HCT116 (cell line): ENCODE results near the gene PRKN. TPM values are rescaled to one million over a fixed set of nuclear protein-coding genes. Genes with fewer than 3 reads are reported as not detected.

Experiments
- ATAC-seq: fragments of 200-7000 bp; cut with Tn5 transposase; 2 replicates; pipeline ENCODE4 v1.9.1; 2020; ENCODE audit warnings: mild to moderate bottlenecking, moderate library complexity
- BruUV-seq: library from RNA; stranded (reverse); fragments of 400-500 nt; replicated peaks from 2 replicates; lab custom pipeline; 2021; lab: Mats Ljungman, UMichigan
- CTCF ChIA-PET: fragments of 300-600 bp; sonication (Branson Sonifier 250); formaldehyde crosslinking; loops from one replicate; lab custom pipeline; 2021; ENCODE audit warnings: antibody characterized with exemption; lab: Charles Lee
- POLR2A ChIA-PET: fragments of 300-600, 350-600 bp; sonication (Branson Sonifier 250); formaldehyde crosslinking; loops from one replicate; lab custom pipeline; 2021; ENCODE audit warnings: antibody characterized with exemption; lab: Charles Lee
- RAD21 ChIA-PET, 2 experiments: fragments of 300-600 bp; sonication (Branson Sonifier 250); formaldehyde crosslinking; loops; one replicate each; lab custom pipeline; 2023; ENCODE audit warnings: low total read pairs in 2 of 2; ENCODE audit not compliant: uncharacterized antibody in 2 of 2, unreplicated experiment in 2 of 2, low non-redundant PET in 1 of 2; lab: Charles Lee
- DNase-seq: peaks from one replicate; pipeline ENCODE4 v3.0.0-alpha.2; 2010; ENCODE audit warnings: low read depth, low spot score
- H2AFZ ChIP-seq: fragments of 200-600 bp; shearing (Covaris generic), sonication (generic); 2 replicates; pipeline ENCODE4 v1.6.1; 2017; ENCODE audit warnings: low read depth, mixed run types, mixed read lengths, antibody characterized with exemption, low read length; ENCODE audit not compliant: poor library complexity, severe bottlenecking
- H3K27ac ChIP-seq: 2 replicates; pipeline ENCODE4 v1.5.1; 2012; ENCODE audit warnings: low read depth, low read length
- H3K27me3 ChIP-seq: fragments of 200-600 bp; sonication (generic); 2 replicates; pipeline ENCODE4 v1.6.1; 2016; ENCODE audit warnings: mixed run types, low read length, mixed read lengths; ENCODE audit not compliant: insufficient read depth
- H3K36me3 ChIP-seq, 2 experiments: fragments of 200-500 bp in 1 of 2; fragments of 200-600 bp in 1 of 2; sonication (Bioruptor generic) in 1 of 2; sonication (generic) in 1 of 2; 2 replicates each; pipeline versions ENCODE4 v1.5.1 to v1.6.1; 2014 to 2016; ENCODE audit warnings: low read length in 2 of 2, inconsistent platforms in 1 of 2, mixed read lengths in 1 of 2, mixed run types in 1 of 2; ENCODE audit not compliant: insufficient read depth in 2 of 2, control insufficient read depth in 1 of 2
- H3K4me1 ChIP-seq, 2 experiments: fragments of 200-600 bp in 1 of 2; sonication (generic) in 1 of 2; 2 replicates each; pipeline versions ENCODE4 v1.5.1 to v1.6.1; 2012 to 2017; ENCODE audit warnings: low read length in 2 of 2, inconsistent platforms in 1 of 2, mild to moderate bottlenecking in 1 of 2, mixed read lengths in 1 of 2, mixed run types in 1 of 2, moderate library complexity in 1 of 2; ENCODE audit not compliant: insufficient read depth in 2 of 2, control insufficient read depth in 1 of 2
- H3K4me2 ChIP-seq: fragments of 200-600 bp; sonication (generic); 2 replicates; pipeline ENCODE4 v1.6.1; 2017; ENCODE audit warnings: mixed run types, low read length, mixed read lengths
- H3K4me3 ChIP-seq, 2 experiments: fragments of 200-600 bp in 1 of 2; sonication (generic) in 1 of 2; replicated peaks in 1 of 2; 2 replicates each; pipeline ENCODE4 v1.5.1; 2011 to 2016; ENCODE audit warnings: low read length in 2 of 2, control low read depth in 1 of 2, low read depth in 1 of 2, mild to moderate bottlenecking in 1 of 2, mixed read lengths in 1 of 2, mixed run types in 1 of 2
- H3K79me2 ChIP-seq: fragments of 200-600 bp; sonication (generic); 2 replicates; pipeline ENCODE4 v1.6.1; 2017; ENCODE audit warnings: mild to moderate bottlenecking, mixed run types, low read length, moderate library complexity, mixed read lengths; ENCODE audit not compliant: insufficient read depth
- H3K9ac ChIP-seq: fragments of 200-600 bp; sonication (generic); 2 replicates; pipeline ENCODE4 v1.6.1; 2016; ENCODE audit warnings: low read length, mixed read lengths
- H3K9me2 ChIP-seq: fragments of 200-600 bp; sonication (generic), shearing (Covaris generic); 2 replicates; pipeline ENCODE4 v1.6.1; 2017; ENCODE audit warnings: mixed run types, mild to moderate bottlenecking, moderate library complexity; ENCODE audit not compliant: insufficient read depth
- H3K9me3 ChIP-seq, 2 experiments: fragments of 200-500 bp in 1 of 2; fragments of 200-600 bp in 1 of 2; sonication (Bioruptor generic) in 1 of 2; sonication (generic) in 1 of 2; 2 replicates each; pipeline ENCODE4 v1.6.1; 2014 to 2017; ENCODE audit warnings: low read length in 2 of 2, mixed read lengths in 2 of 2, inconsistent platforms in 1 of 2, low read depth in 1 of 2, mild to moderate bottlenecking in 1 of 2, mixed run types in 1 of 2, moderate library complexity in 1 of 2; ENCODE audit not compliant: control insufficient read depth in 1 of 2, insufficient read depth in 1 of 2
- H4K20me1 ChIP-seq: fragments of 200-600 bp; sonication (generic), shearing (Covaris generic); 2 replicates; pipeline ENCODE4 v1.6.1; 2017; ENCODE audit warnings: mixed run types, mild to moderate bottlenecking, moderate library complexity; ENCODE audit not compliant: insufficient read depth
- ATF3 ChIP-seq: IDR thresholded peaks from 2 replicates; pipeline ENCODE4 v1.6.1; 2012
- CBX3 ChIP-seq: IDR thresholded peaks from 2 replicates; pipeline ENCODE4 v1.6.1; 2012; ENCODE audit warnings: low read depth
- CEBPB ChIP-seq: IDR thresholded peaks from 2 replicates; pipeline ENCODE4 v1.6.1; 2012; ENCODE audit warnings: low read depth
- EGR1 ChIP-seq: IDR thresholded peaks from 2 replicates; pipeline ENCODE4 v1.6.1; 2012; ENCODE audit warnings: low read depth
- ELF1 ChIP-seq: IDR thresholded peaks from 2 replicates; pipeline ENCODE4 v1.6.1; 2012; ENCODE audit warnings: low read depth, borderline replicate concordance
- EZH2 ChIP-seq: fragments of 200-600 bp; sonication (generic); IDR thresholded peaks from 2 replicates; pipeline ENCODE4 v1.6.1; 2017; ENCODE audit warnings: antibody characterized with exemption, mixed run types
- EZH2phosphoT487 ChIP-seq: fragments of 200-600 bp; IDR thresholded peaks from 2 replicates; pipeline ENCODE4 v1.6.1; 2018; ENCODE audit warnings: antibody characterized with exemption, borderline replicate concordance
- FOSL1 ChIP-seq: IDR thresholded peaks from 2 replicates; pipeline ENCODE4 v1.6.1; 2012; ENCODE audit warnings: low read depth
- JUND ChIP-seq: IDR thresholded peaks from 2 replicates; pipeline ENCODE4 v1.6.1; 2012
- MAX ChIP-seq: IDR thresholded peaks from 2 replicates; pipeline ENCODE4 v1.6.1; 2012
- REST ChIP-seq: IDR thresholded peaks from 2 replicates; pipeline ENCODE4 v1.6.1; 2012; ENCODE audit warnings: low read depth
- SIN3A ChIP-seq: IDR thresholded peaks from 2 replicates; pipeline ENCODE4 v1.6.1; 2012; ENCODE audit warnings: low read depth
- SP1 ChIP-seq: IDR thresholded peaks from 2 replicates; pipeline ENCODE4 v1.6.1; 2012; ENCODE audit warnings: low read depth
- SRF ChIP-seq: IDR thresholded peaks from 2 replicates; pipeline ENCODE4 v1.6.1; 2012; ENCODE audit warnings: low read depth
- TCF7L2 ChIP-seq: IDR thresholded peaks from 2 replicates; pipeline ENCODE4 v1.7.0; 2011; ENCODE audit warnings: borderline replicate concordance, inconsistent platforms; ENCODE audit not compliant: insufficient read depth, insufficient read length; ENCODE audit errors: extremely low read depth
- ZFX ChIP-seq: fragments of 450-650 bp; IDR thresholded peaks from 2 replicates; pipeline ENCODE4 v1.6.1; 2017
- ZNF274 ChIP-seq: fragments of 200-500 bp; sonication (Bioruptor generic); IDR thresholded peaks from 2 replicates; pipeline ENCODE4 v1.6.1; 2014; ENCODE audit warnings: mild to moderate bottlenecking, low read depth, low read length, inconsistent platforms
- intact Hi-C: fragments of 100-400 bp; cut with micrococcal nuclease; formaldehyde crosslinking; loops from 2 replicates; pipeline ENCODE4 v1.10.0; 2022
- total RNA-seq: library from RNA; stranded (reverse); gene quantifications from one replicate; pipeline ENCODE4 v1.2.1, GENCODE V29; 2021; ENCODE audit not compliant: unreplicated experiment

Gene PRKN
- total RNA-seq, 1 experiment from 2014 or later = 2.6 TPM

GRCh38 chr6:161971043-161971442, 756.5 kb downstream of the PRKN start:
- ChIA-PET POLR2A (no interaction called here), RAD21 (no interaction called here), CTCF (no interaction called here)
- no peaks in the 10 kb centered on the region for H3K9me3 ChIP-seq
- H3K27me3 ChIP-seq = no peaks in the 10 kb centered on the region
- H3K4me3 ChIP-seq = no peak overlapping the region
- TF ChIP-seq EZH2phosphoT487 = no peak
- no peak for TF ChIP-seq CEBPB
- TF ChIP-seq ZNF274 = no peak
- TF ChIP-seq JUND = no peak
- no peak for TF ChIP-seq FOSL1
- TF ChIP-seq ELF1 = no peak
- no peak for TF ChIP-seq SP1
- no peak for TF ChIP-seq SIN3A
- no peak for TF ChIP-seq ATF3
- no peak for TF ChIP-seq SRF
- TF ChIP-seq MAX = no peak
- no peak for TF ChIP-seq EZH2
- no peak for TF ChIP-seq REST
- TF ChIP-seq CBX3 = no peak
- no peak for TF ChIP-seq EGR1
- no peak for TF ChIP-seq TCF7L2
- TF ChIP-seq ZFX = no peak
- ATAC-seq (no peak), DNase-seq (no peak)
- H4K20me1 ChIP-seq = no peaks in the 10 kb centered on the region
- no peak overlapping the region for H2AFZ ChIP-seq
- no peaks in the 10 kb centered on the region for H3K4me1 ChIP-seq
- H3K36me3 ChIP-seq = no peaks in the 10 kb centered on the region
- no peak overlapping the region for H3K27ac ChIP-seq
- no peaks in the 10 kb centered on the region for H3K79me2 ChIP-seq
- intact Hi-C loops = no loop called here
- H3K4me2 ChIP-seq = no peak overlapping the region
- no TSS peak for BruUV-seq
- no peaks in the 10 kb centered on the region for H3K9me2 ChIP-seq
- H3K9ac ChIP-seq = no peak overlapping the region
